ENCODE measurements around the gene C10orf105.

The C10orf105 gene

DNA sequence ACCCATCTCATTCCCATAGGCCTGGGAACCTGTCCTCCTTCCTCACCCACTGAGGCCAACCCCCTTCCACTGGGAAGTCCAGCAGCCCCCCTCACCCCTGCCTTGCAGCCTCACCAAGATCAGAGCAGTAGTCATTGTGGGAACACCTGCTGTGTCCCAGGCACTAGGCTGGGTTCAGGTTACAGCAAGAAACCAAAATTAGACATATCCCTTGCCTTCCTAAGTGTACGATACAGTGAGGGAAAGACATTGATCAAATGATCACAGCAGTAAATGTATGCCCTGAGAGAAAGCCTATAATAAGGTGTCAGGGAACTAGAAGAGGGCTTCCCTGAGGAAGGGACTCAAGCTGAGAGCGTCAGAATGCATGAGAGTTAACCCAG, 17.0 kb upstream of the C10orf105 start:
- Mint-ChIP-seq H3K9me3 (no peaks in the 10 kb centered on the region), H3K36me3 (ENCODE audit: low read depth) (no peaks in the 10 kb centered on the region), H3K4me3 (peak overlapping the region; percentile 37), H3K27me3 (ENCODE audit: low read depth) (no peaks in the 10 kb centered on the region), H3K27ac (peak overlapping the region; percentile 89), H3K4me1 (ENCODE audit: low read depth) (peaks cover 73% of the 10 kb centered on the region)
- DNase-seq (ENCODE audit: low spot score) = no peak

GRCh38 chr10:71735709-71736569, 16.4 kb upstream of the C10orf105 start:
- Mint-ChIP-seq H3K4me3 (peak overlapping the region; percentile 37), H3K4me1 (ENCODE audit: low read depth) (peaks cover 67% of the 10 kb centered on the region), H3K27ac (peak overlapping the region; percentile 89), H3K36me3 (ENCODE audit: low read depth) (no peaks in the 10 kb centered on the region), H3K9me3 (no peaks in the 10 kb centered on the region), H3K27me3 (ENCODE audit: low read depth) (no peaks in the 10 kb centered on the region)
- DNase-seq (ENCODE audit: low spot score) = no peak

- Mint-ChIP-seq H3K36me3 (ENCODE audit: low read depth) (no peaks in the 10 kb centered on the region), H3K4me1 (ENCODE audit: low read depth) (peaks cover 57% of the 10 kb centered on the region), H3K27me3 (ENCODE audit: low read depth) (no peaks in the 10 kb centered on the region), H3K27ac (peak overlapping the region; percentile 89), H3K9me3 (no peaks in the 10 kb centered on the region), H3K4me3 (peak overlapping the region; percentile 37)
- no peak for DNase-seq (ENCODE audit: low spot score)
Measured at GRCh38 chr10:71734797-71735196, 15.2 kb upstream of the C10orf105 start.

DNA sequence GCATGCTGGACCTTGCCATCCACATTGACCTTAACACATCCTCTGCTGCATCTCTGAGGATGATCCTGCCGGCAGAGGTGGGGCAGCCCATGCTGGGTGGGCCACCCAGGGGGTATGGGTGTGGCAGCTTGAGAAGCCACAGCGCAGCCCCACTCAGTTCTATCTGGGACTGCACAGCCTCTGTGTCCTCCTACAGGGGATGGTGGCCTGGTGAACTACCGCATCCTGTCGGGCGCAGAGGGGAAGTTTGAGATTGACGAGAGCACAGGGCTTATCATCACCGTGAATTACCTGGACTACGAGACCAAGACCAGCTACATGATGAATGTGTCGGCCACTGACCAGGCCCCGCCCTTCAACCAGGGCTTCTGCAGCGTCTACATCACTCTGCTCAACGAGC, 12.2 kb upstream of the C10orf105 start:
- H3K27me3 Mint-ChIP-seq (ENCODE audit: low read depth) = no peaks in the 10 kb centered on the region
- no peak for DNase-seq (ENCODE audit: low spot score)
- no peak overlapping the region for H3K27ac Mint-ChIP-seq
- no peaks in the 10 kb centered on the region for H3K9me3 Mint-ChIP-seq
- no peak overlapping the region for H3K4me3 Mint-ChIP-seq
- H3K36me3 Mint-ChIP-seq (ENCODE audit: low read depth) = no peaks in the 10 kb centered on the region
- peaks cover 63% of the 10 kb centered on the region for H3K4me1 Mint-ChIP-seq (ENCODE audit: low read depth)

DNA sequence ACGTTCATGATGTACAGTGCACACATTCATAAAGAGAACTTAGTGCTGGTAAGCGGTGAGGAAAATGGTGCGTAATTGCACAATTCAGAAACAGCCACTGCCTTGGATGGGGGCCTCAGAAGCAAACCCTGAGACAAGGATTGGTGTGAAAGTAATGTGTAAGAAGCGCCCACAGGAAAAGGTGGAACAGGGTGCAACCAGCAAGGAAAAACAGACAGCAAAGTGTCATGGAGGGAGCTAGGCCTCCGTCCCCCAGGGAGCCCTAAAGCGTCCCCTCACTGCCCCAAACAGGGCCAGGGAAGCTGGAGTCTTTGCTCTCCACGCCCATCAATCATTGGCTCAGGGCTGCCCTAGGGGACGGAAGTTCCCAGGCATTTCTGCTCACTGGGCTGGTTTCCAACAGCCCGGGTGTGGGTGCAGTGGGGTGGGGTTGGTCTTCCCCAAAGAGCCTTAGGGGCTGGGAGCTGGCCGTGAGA, 9.6 kb upstream of the C10orf105 start:
- H3K4me3 Mint-ChIP-seq = peak overlapping the region; percentile 4
- no peaks in the 10 kb centered on the region for H3K9me3 Mint-ChIP-seq
- DNase-seq (ENCODE audit: low spot score) = no peak
- peak overlapping the region; percentile 97 for H3K27ac Mint-ChIP-seq
- H3K4me1 Mint-ChIP-seq (ENCODE audit: low read depth) = peaks cover 55% of the 10 kb centered on the region
- H3K36me3 Mint-ChIP-seq (ENCODE audit: low read depth) = no peaks in the 10 kb centered on the region
- H3K27me3 Mint-ChIP-seq (ENCODE audit: low read depth) = no peaks in the 10 kb centered on the region

- DNase-seq (ENCODE audit: low spot score) = peak; percentile 42
- H3K27ac Mint-ChIP-seq = peak overlapping the region; percentile 97
Measured at GRCh38 chr10:71727738-71728737, 8.5 kb upstream of the C10orf105 start.

DNA sequence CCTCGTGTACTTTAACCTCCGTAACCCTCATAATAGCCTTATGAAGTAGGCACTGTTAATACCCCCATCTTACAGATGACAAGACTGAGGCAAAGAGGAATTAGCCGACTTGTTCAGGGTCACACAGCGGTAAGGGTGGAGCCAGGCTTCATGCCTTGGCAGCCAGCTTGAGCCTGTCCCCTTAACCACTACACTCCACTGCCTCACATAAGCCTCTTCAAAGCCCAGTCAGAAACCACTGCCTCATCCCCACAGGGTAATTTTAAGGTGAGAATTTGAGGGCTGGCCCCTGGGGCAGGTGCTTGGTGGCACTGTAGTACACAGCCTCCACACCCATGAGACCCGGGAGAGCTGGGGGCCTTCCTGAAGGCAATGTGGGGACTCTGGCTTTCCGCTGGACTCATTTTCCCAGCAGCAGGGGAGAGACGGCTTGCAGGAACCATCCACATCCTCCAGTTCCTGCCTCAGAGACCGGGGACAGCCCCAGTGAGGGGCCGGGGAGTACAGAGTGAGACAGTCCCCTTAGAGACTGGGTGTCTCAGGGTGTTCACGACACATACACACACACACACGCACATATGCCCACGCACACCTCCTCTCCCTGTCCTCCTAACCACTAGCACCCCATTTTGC, 7.6 kb upstream of the C10orf105 start:
- H3K9me3 Mint-ChIP-seq = no peaks in the 10 kb centered on the region
- H3K4me3 Mint-ChIP-seq = peak overlapping the region; percentile 67
- no peaks in the 10 kb centered on the region for H3K27me3 Mint-ChIP-seq (ENCODE audit: low read depth)
- H3K36me3 Mint-ChIP-seq (ENCODE audit: low read depth) = no peaks in the 10 kb centered on the region
- peaks cover 44% of the 10 kb centered on the region for H3K4me1 Mint-ChIP-seq (ENCODE audit: low read depth)
- DNase-seq (ENCODE audit: low spot score) = peak; percentile 68
- peak overlapping the region; percentile 97 for H3K27ac Mint-ChIP-seq

More at GRCh38 chr10:71727738-71728737, 8.5 kb upstream of the C10orf105 start:
- no peaks in the 10 kb centered on the region for H3K9me3 Mint-ChIP-seq
- H3K4me1 Mint-ChIP-seq (ENCODE audit: low read depth) = peaks cover 49% of the 10 kb centered on the region
- no peaks in the 10 kb centered on the region for H3K36me3 Mint-ChIP-seq (ENCODE audit: low read depth)
- peak overlapping the region; percentile 67 for H3K4me3 Mint-ChIP-seq
- no peaks in the 10 kb centered on the region for H3K27me3 Mint-ChIP-seq (ENCODE audit: low read depth)

GRCh38 chr10:71726580-71727104, 7.1 kb upstream of the C10orf105 start:
- no peaks in the 10 kb centered on the region for H3K36me3 Mint-ChIP-seq (ENCODE audit: low read depth)
- peak overlapping the region; percentile 97 for H3K27ac Mint-ChIP-seq
- H3K4me1 Mint-ChIP-seq (ENCODE audit: low read depth) = peaks cover 41% of the 10 kb centered on the region
- peak overlapping the region; percentile 67 for H3K4me3 Mint-ChIP-seq
- H3K9me3 Mint-ChIP-seq = no peaks in the 10 kb centered on the region
- no peaks in the 10 kb centered on the region for H3K27me3 Mint-ChIP-seq (ENCODE audit: low read depth)
- no peak for DNase-seq (ENCODE audit: low spot score)

DNA sequence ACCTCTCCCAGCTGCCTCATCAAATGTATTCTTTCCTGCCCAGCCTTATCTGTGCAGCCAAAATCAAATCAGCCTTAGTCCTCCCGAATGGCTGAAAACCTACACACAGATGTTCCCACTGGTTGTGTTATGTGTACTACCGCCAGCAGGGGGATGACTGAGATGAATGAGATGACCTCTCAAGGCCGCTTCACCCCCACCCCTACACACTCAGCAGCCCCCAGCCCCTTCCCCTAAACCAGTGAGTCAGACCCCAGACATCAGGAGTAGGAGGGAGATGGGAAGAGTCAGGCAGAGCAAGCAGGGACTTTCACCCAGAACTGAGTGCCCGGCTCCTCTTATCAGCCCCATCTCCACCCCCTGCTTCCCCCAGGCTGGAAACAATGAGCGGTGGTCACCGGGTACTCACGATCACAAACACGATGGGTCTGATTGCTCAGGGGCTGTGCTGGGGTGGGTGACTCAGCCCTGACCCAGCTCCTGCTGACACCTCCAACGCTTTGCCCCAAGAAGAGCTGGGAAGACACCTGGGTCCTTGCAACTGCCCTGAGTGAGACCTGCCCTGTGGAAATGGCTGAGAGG, 6.5 kb upstream of the C10orf105 start:
- peak; percentile 93 for DNase-seq (ENCODE audit: low spot score)
- H3K27ac Mint-ChIP-seq = peak overlapping the region; percentile 97
- peak overlapping the region; percentile 67 for H3K4me3 Mint-ChIP-seq
- peaks cover 41% of the 10 kb centered on the region for H3K4me1 Mint-ChIP-seq (ENCODE audit: low read depth)
- H3K36me3 Mint-ChIP-seq (ENCODE audit: low read depth) = no peaks in the 10 kb centered on the region
- H3K27me3 Mint-ChIP-seq (ENCODE audit: low read depth) = no peaks in the 10 kb centered on the region
- no peaks in the 10 kb centered on the region for H3K9me3 Mint-ChIP-seq

GRCh38 chr10:71725249-71725648, 5.7 kb upstream of the C10orf105 start:
- H3K4me3 Mint-ChIP-seq = no peak overlapping the region
- peaks cover 41% of the 10 kb centered on the region for H3K4me1 Mint-ChIP-seq (ENCODE audit: low read depth)
- H3K27ac Mint-ChIP-seq = peak overlapping the region; percentile 97
- no peaks in the 10 kb centered on the region for H3K9me3 Mint-ChIP-seq
- H3K36me3 Mint-ChIP-seq (ENCODE audit: low read depth) = no peaks in the 10 kb centered on the region
- no peaks in the 10 kb centered on the region for H3K27me3 Mint-ChIP-seq (ENCODE audit: low read depth)
- DNase-seq (ENCODE audit: low spot score) = no peak

- H3K4me1 Mint-ChIP-seq (ENCODE audit: low read depth) = peaks cover 39% of the 10 kb centered on the region
- no peaks in the 10 kb centered on the region for H3K27me3 Mint-ChIP-seq (ENCODE audit: low read depth)
- H3K9me3 Mint-ChIP-seq = no peaks in the 10 kb centered on the region
- H3K27ac Mint-ChIP-seq = peak overlapping the region; percentile 20
- H3K4me3 Mint-ChIP-seq = no peak overlapping the region
- no peak for DNase-seq (ENCODE audit: low spot score)
- no peaks in the 10 kb centered on the region for H3K36me3 Mint-ChIP-seq (ENCODE audit: low read depth)
Measured at GRCh38 chr10:71724539-71724938, 5.0 kb upstream of the C10orf105 start.

- Mint-ChIP-seq H3K4me3 (no peak overlapping the region), H3K27ac (no peak overlapping the region), H3K4me1 (ENCODE audit: low read depth) (peaks cover 29% of the 10 kb centered on the region)
Measured at GRCh38 chr10:71723311-71723710, 3.7 kb upstream of the C10orf105 start.

GRCh38 chr10:71722849-71723248, 3.3 kb upstream of the C10orf105 start:
- DNase-seq (ENCODE audit: low spot score) = no peak
- H3K4me1 Mint-ChIP-seq (ENCODE audit: low read depth) = peaks cover 24% of the 10 kb centered on the region
- no peaks in the 10 kb centered on the region for H3K36me3 Mint-ChIP-seq (ENCODE audit: low read depth)
- no peak overlapping the region for H3K4me3 Mint-ChIP-seq
- H3K27me3 Mint-ChIP-seq (ENCODE audit: low read depth) = no peaks in the 10 kb centered on the region
- peak overlapping the region; percentile 33 for H3K27ac Mint-ChIP-seq
- H3K9me3 Mint-ChIP-seq = no peaks in the 10 kb centered on the region

More at GRCh38 chr10:71723311-71723710, 3.7 kb upstream of the C10orf105 start:
- no peak for DNase-seq (ENCODE audit: low spot score)
- Mint-ChIP-seq H3K9me3 (no peaks in the 10 kb centered on the region), H3K27me3 (ENCODE audit: low read depth) (no peaks in the 10 kb centered on the region), H3K36me3 (ENCODE audit: low read depth) (no peaks in the 10 kb centered on the region)
